Thyroid gland (tissue), 4 donors: ENCODE results near the gene DNAJC10.

Source experiments
- CTCF ChIP-seq, 6 experiments: fragments of 200-600 bp in 3 of 6; fragments of 450-650 bp in 3 of 6; sonication (generic) in 3 of 6; IDR thresholded peaks; one replicate each; pipeline ENCODE4 v1.5.1; 2016 to 2019; ENCODE audit warnings: antibody characterized with exemption in 6 of 6, mild to moderate bottlenecking in 2 of 6, inconsistent platforms in 1 of 6, moderate library complexity in 1 of 6
- POLR2A ChIP-seq, 2 donors: fragments of 450-650 bp; IDR thresholded peaks; one replicate each; pipeline ENCODE4 v1.6.1; 2017; ENCODE audit warnings: antibody characterized with exemption in 2 of 2, mild to moderate bottlenecking in 2 of 2, moderate library complexity in 1 of 2

- TF ChIP-seq CTCF (IDR thresholded peaks at IDR 0.05) (no peak), POLR2A (IDR thresholded peaks at IDR 0.05) (no peak)
Measured at GRCh38 chr2:182822733-182823132, 106.7 kb downstream of the DNAJC10 start.
